Endothelial cell of umbilical vein (primary cell): Measurements from ENCODE around the gene FAM135A. TPM values are rescaled to one million over a fixed set of nuclear protein-coding genes. Genes with fewer than 3 reads are reported as not detected.

Source experiments
- BruUV-seq: library from RNA; stranded (reverse); fragments of 400-500 nt; replicated peaks from 2 replicates; lab custom pipeline; 2021; lab: Mats Ljungman, UMichigan
- CTCF ChIA-PET: fragments of 300-600, 350-600 bp; sonication (Branson Sonifier 250); formaldehyde crosslinking; loops from one replicate; lab custom pipeline; 2021; ENCODE audit warnings: antibody characterized with exemption, inconsistent platforms; lab: Charles Lee
- POLR2A ChIA-PET: fragments of 300-600, 350-600 bp; sonication (Branson Sonifier 250); formaldehyde crosslinking; loops from one replicate; lab custom pipeline; 2021; ENCODE audit warnings: antibody characterized with exemption, inconsistent platforms; lab: Charles Lee
- DNase-seq: peaks from one replicate; pipeline ENCODE4 v3.0.0-alpha.2; 2011; ENCODE audit warnings: low read depth, low spot score
- FAIRE-seq: peaks from 2 replicates; lab custom pipeline; 2011; peaks lifted over from hg19 to GRCh38; lab: Jason Lieb, UNC
- H2AFZ ChIP-seq: 2 replicates; pipeline ENCODE4 v1.6.0; 2012; ENCODE audit warnings: low read depth, low read length, control low read depth, inconsistent platforms
- H3K27ac ChIP-seq: 2 replicates; pipeline ENCODE4 v1.5.1; 2011; ENCODE audit warnings: low read depth, mild to moderate bottlenecking, control low read depth, low read length, moderate library complexity; ENCODE audit not compliant: insufficient read depth
- H3K27me3 ChIP-seq, 2 experiments: 2 replicates each; pipeline versions ENCODE4 v1.6.0 to v1.6.1; 2011; ENCODE audit warnings: low read length in 2 of 2, mixed read lengths in 1 of 2; ENCODE audit not compliant: control insufficient read depth in 2 of 2, insufficient read depth in 2 of 2
- H3K36me3 ChIP-seq, 2 experiments: 2 replicates in 1 of 2; 3 replicates in 1 of 2; pipeline ENCODE4 v1.5.1; 2011; ENCODE audit warnings: low read length in 2 of 2, mild to moderate bottlenecking in 1 of 2, moderate library complexity in 1 of 2; ENCODE audit not compliant: control insufficient read depth in 2 of 2, insufficient read depth in 2 of 2; ENCODE audit errors: extremely low read depth in 1 of 2
- H3K4me1 ChIP-seq: 3 replicates; pipeline ENCODE4 v1.5.1; 2011; ENCODE audit warnings: mild to moderate bottlenecking, low read length; ENCODE audit not compliant: control insufficient read depth, insufficient read depth; ENCODE audit errors: extremely low read depth
- H3K4me2 ChIP-seq: 2 replicates; pipeline ENCODE4 v1.6.1; 2011; ENCODE audit warnings: low read length, control low read depth, mixed read lengths; ENCODE audit not compliant: insufficient read depth
- H3K4me3 ChIP-seq, 3 experiments: fragments of 200-600 bp in 1 of 3; sonication (generic), shearing (Covaris generic) in 1 of 3; replicated peaks in 1 of 3; 2 replicates each; pipeline ENCODE4 v1.5.1; 2011 to 2016; ENCODE audit warnings: control low read depth in 3 of 3, low read length in 3 of 3, mild to moderate bottlenecking in 2 of 3, inconsistent platforms in 1 of 3, low read depth in 1 of 3, moderate library complexity in 1 of 3; ENCODE audit not compliant: insufficient read depth in 1 of 3
- H3K79me2 ChIP-seq: 2 replicates; pipeline ENCODE4 v1.6.0; 2012; ENCODE audit warnings: low read length, inconsistent platforms; ENCODE audit not compliant: control insufficient read depth, insufficient read depth
- H3K9ac ChIP-seq: replicated peaks from 2 replicates; pipeline ENCODE3; 2011; ENCODE audit warnings: low read length, control low read depth; ENCODE audit not compliant: insufficient read depth; ENCODE audit errors: extremely low read depth
- H3K9me1 ChIP-seq: replicated peaks from 3 replicates; pipeline ENCODE4 v1.6.0; 2011; ENCODE audit warnings: mild to moderate bottlenecking, low read length; ENCODE audit not compliant: control insufficient read depth, insufficient read depth; ENCODE audit errors: extremely low read depth
- H3K9me3 ChIP-seq: replicated peaks from 2 replicates; pipeline ENCODE4 v1.5.1; 2012; ENCODE audit warnings: low read length, inconsistent platforms; ENCODE audit not compliant: control insufficient read depth, insufficient read depth
- H4K20me1 ChIP-seq: replicated peaks from 2 replicates; pipeline ENCODE3; 2011; ENCODE audit warnings: mild to moderate bottlenecking, low read length; ENCODE audit not compliant: control insufficient read depth, insufficient read depth; ENCODE audit errors: extremely low read depth
- EZH2 ChIP-seq: IDR thresholded peaks from 2 replicates; pipeline ENCODE4 v1.6.1; 2012; ENCODE audit warnings: borderline replicate concordance, low read depth, mild to moderate bottlenecking, moderate library complexity, low read length, inconsistent platforms; ENCODE audit not compliant: severe bottlenecking
- FOS ChIP-seq: IDR thresholded peaks from 2 replicates; pipeline ENCODE4 v1.6.1; 2011; ENCODE audit warnings: mild to moderate bottlenecking, low read length, moderate library complexity, borderline replicate concordance; ENCODE audit not compliant: insufficient read depth
- GATA2 ChIP-seq: IDR thresholded peaks from 2 replicates; pipeline ENCODE4 v1.7.0; 2011; ENCODE audit warnings: low read depth, mild to moderate bottlenecking, moderate library complexity, mixed read lengths, low read length; ENCODE audit not compliant: insufficient read length, insufficient read depth
- JUN ChIP-seq: IDR thresholded peaks from 2 replicates; pipeline ENCODE4 v1.6.1; 2011; ENCODE audit warnings: borderline replicate concordance, low read depth; ENCODE audit not compliant: insufficient read length, insufficient read depth
- MYC ChIP-seq: IDR thresholded peaks from one replicate; pipeline ENCODE4 v1.6.1; 2011; ENCODE audit warnings: mild to moderate bottlenecking, low read depth, low read length
- POLR2A ChIP-seq: IDR thresholded peaks from 2 replicates; pipeline ENCODE4 v1.6.1; 2012; ENCODE audit warnings: low read depth, mild to moderate bottlenecking, control low read depth, low read length
- POLR2AphosphoS5 ChIP-seq: IDR thresholded peaks from 2 replicates; pipeline ENCODE4 v1.6.1; 2012; ENCODE audit warnings: low read depth, mild to moderate bottlenecking, control low read depth, low read length, moderate library complexity; ENCODE audit not compliant: insufficient read depth
- dilution Hi-C: fragments of 300-500 bp; cut with MboI; formaldehyde crosslinking; loops from one replicate; pipeline ENCODE4 v1.15.0; 2019; ENCODE audit warnings: low sequenced_read_pairs; ENCODE audit not compliant: extremely low pct_ligation_motif_present
- intact Hi-C: fragments of 100-400 bp; cut with micrococcal nuclease; formaldehyde crosslinking; loops from one replicate; pipeline ENCODE4 v1.10.0; 2022
- polyA plus RNA-seq, 4 experiments: library from polyadenylated mRNA; depleted of rRNA in 3 of 4; stranded (reverse) in 3 of 4; unstranded in 1 of 4; fragments of >200 nt; gene quantifications; 2 replicates each; pipeline versions ENCODE4 v1.2.1 to v1.2.3, GENCODE V29; 2011 to 2012; ENCODE audit warnings: missing spikeins in 1 of 4
- total RNA-seq: library from RNA; stranded (reverse); gene quantifications from 2 replicates; pipeline ENCODE4 v1.2.3, GENCODE V29; 2021
- TF ChIP-seq, protein P1 (sequence below), 2 donors: IDR thresholded peaks; 1 replicate in 1 of 2; 2 replicates in 1 of 2; pipeline ENCODE4 v1.5.1; 2011; ENCODE audit warnings: low read length in 2 of 2, mild to moderate bottlenecking in 2 of 2, moderate library complexity in 2 of 2, control low read depth in 1 of 2, inconsistent platforms in 1 of 2, low read depth in 1 of 2; ENCODE audit not compliant: insufficient read depth in 1 of 2; ENCODE audit errors: extremely low read depth in 1 of 2
- TF ChIP-seq, protein P2 (sequence below): IDR thresholded peaks from 2 replicates; pipeline ENCODE4 v1.6.1; 2011; ENCODE audit not compliant: insufficient read depth, insufficient read length

Gene FAM135A
- total and polyA plus RNA-seq, 2 donors (not counting 3 experiments of a cell fraction or from before 2014, with no cell fraction given), result 3.7 to 9.6 TPM

DNA sequence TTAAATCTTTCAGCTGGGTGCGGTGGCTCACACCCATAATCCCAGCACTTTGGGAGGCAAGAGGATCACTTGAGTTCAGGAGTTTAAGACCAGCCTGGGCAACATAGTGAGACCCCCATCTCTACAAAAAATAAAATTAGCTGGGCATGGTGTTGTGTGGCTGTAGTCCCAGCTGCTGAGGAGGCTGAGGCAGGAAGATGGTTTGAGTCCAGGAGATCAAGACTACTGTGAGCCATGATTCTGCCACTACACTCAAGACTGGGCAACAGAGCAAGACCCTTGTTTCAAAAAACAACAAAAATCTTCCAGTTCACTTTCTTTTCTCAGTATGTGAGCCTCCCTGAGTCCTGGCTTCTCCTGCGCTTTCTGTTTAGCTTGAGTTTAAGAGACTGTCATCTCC is 161.3 kb downstream of the FAM135A start:
- FAIRE-seq (no peak), DNase-seq (no peak)
- Histone ChIP-seq H3K9ac (no peak overlapping the region), H3K27ac (no peak overlapping the region), H3K9me3 (no peaks in the 10 kb centered on the region), H3K9me1 (no peaks in the 10 kb centered on the region), H3K4me1 (no peaks in the 10 kb centered on the region), H3K4me3 (no peak overlapping the region), H3K36me3 (no peaks in the 10 kb centered on the region), H3K27me3 (no peaks in the 10 kb centered on the region), H3K79me2 (no peaks in the 10 kb centered on the region), H2AFZ (no peak overlapping the region), H4K20me1 (no peaks in the 10 kb centered on the region), H3K4me2 (no peak overlapping the region)
- BruUV-seq, result no TSS peak
- dilution Hi-C loops, result no loop called here
- intact Hi-C loops, result no loop called here
- TF ChIP-seq EZH2, result no peak
- no peak for TF ChIP-seq POLR2A
- TF ChIP-seq MYC, result no peak
- TF ChIP-seq, protein P1, sequence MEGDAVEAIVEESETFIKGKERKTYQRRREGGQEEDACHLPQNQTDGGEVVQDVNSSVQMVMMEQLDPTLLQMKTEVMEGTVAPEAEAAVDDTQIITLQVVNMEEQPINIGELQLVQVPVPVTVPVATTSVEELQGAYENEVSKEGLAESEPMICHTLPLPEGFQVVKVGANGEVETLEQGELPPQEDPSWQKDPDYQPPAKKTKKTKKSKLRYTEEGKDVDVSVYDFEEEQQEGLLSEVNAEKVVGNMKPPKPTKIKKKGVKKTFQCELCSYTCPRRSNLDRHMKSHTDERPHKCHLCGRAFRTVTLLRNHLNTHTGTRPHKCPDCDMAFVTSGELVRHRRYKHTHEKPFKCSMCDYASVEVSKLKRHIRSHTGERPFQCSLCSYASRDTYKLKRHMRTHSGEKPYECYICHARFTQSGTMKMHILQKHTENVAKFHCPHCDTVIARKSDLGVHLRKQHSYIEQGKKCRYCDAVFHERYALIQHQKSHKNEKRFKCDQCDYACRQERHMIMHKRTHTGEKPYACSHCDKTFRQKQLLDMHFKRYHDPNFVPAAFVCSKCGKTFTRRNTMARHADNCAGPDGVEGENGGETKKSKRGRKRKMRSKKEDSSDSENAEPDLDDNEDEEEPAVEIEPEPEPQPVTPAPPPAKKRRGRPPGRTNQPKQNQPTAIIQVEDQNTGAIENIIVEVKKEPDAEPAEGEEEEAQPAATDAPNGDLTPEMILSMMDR (IDR thresholded peaks at IDR 0.05; ENCODE audit: extremely low read depth in 1 of 2, insufficient read depth in 1 of 2, low read depth in 1 of 2, low read length in 2 of 2), result no peak
- TF ChIP-seq, protein P2, sequence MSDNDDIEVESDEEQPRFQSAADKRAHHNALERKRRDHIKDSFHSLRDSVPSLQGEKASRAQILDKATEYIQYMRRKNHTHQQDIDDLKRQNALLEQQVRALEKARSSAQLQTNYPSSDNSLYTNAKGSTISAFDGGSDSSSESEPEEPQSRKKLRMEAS, result no peak
- no peak for TF ChIP-seq GATA2
- TF ChIP-seq POLR2AphosphoS5, result no peak
- TF ChIP-seq FOS, result no peak
- no peak for TF ChIP-seq JUN
- CTCF ChIA-PET, result no interaction called here
- POLR2A ChIA-PET, result no interaction called here
